NCI-H460 (cell line): ENCODE data around the gene RPN2. TPM values are rescaled to one million over a fixed set of nuclear protein-coding genes. Genes with fewer than 3 reads are reported as not detected.

Experiments
- DNase-seq: peaks from one replicate; pipeline ENCODE4 v3.0.0-alpha.2; 2016; ENCODE audit warnings: low read depth; ENCODE audit errors: extremely low read depth
- total RNA-seq: library from RNA; depleted of rRNA; stranded (reverse); fragments of >200 nt; shearing (Covaris generic); gene quantifications from 2 replicates; pipeline ENCODE4 v1.2.3, GENCODE V29; 2014; rRNA removed

Gene RPN2
- total RNA-seq, 1 experiment from 2014 or later = 474 TPM

- DNase-seq = no peak
These were observed 109.0 kb downstream of the RPN2 start for GRCh38 chr20:37288091-37288490.

GRCh38 chr20:37290158-37290810 lies 111.2 kb downstream of the RPN2 start:
- DNase-seq = no peak

Other genes with a start within 250 kb of the RPN2 start
- gene SAMHD1, start 227.6 kb upstream of the RPN2 start, total RNA-seq = 12.9 and 13.4 TPM in 2 replicates
- gene RBL1, start 83.3 kb upstream of the RPN2 start, total RNA-seq = 13.7 and 14.1 TPM in 2 replicates
- 0.05 and 0.43 TPM in 2 replicates for gene MROH8, start 218 bp downstream of the RPN2 start, total RNA-seq
- gene GHRH, start 82.5 kb downstream of the RPN2 start, total RNA-seq = not detected in 2 replicates
- gene MANBAL, start 110.3 kb downstream of the RPN2 start, total RNA-seq = 27.6 and 28.9 TPM in 2 replicates
- 116 TPM in 2 replicates for gene SRC, start 166.8 kb downstream of the RPN2 start, total RNA-seq